Gastroesophageal sphincter (tissue), 3 donors: ENCODE data around the gene SYNRG.

Experiments
- POLR2AphosphoS5 ChIP-seq: sonication (generic); formaldehyde crosslinking; IDR thresholded peaks from one replicate; pipeline ENCODE4 v1.6.1; 2017; ENCODE audit warnings: antibody characterized with exemption
- TF ChIP-seq, protein P1 (sequence below), 4 experiments: fragments of 200-600 bp in 2 of 4; fragments of 450-650 bp in 2 of 4; sonication (generic) in 1 of 4; IDR thresholded peaks; one replicate each; pipeline ENCODE4 v1.5.1; 2017 to 2019; ENCODE audit warnings: antibody characterized with exemption in 4 of 4, mild to moderate bottlenecking in 2 of 4, moderate library complexity in 2 of 4

DNA sequence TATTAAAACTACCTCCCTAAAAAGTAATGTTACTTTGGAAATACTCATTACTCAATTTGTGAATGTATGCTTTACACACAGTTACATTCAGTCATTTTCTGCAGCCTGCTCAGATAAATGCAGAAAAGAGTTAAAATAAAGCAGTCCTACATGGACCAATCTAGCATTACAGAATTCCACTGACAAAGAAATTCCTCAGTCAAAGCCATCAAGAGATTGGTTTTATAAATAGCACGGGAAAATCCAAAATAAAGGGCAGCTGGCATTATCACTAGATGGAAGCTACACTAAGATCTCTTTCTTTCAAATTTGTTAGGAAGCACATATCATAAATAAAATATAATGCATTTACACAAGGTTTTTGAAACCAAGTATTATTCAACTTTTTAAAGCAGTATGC is 61.2 kb downstream of the SYNRG start:
- TF ChIP-seq, protein P1, sequence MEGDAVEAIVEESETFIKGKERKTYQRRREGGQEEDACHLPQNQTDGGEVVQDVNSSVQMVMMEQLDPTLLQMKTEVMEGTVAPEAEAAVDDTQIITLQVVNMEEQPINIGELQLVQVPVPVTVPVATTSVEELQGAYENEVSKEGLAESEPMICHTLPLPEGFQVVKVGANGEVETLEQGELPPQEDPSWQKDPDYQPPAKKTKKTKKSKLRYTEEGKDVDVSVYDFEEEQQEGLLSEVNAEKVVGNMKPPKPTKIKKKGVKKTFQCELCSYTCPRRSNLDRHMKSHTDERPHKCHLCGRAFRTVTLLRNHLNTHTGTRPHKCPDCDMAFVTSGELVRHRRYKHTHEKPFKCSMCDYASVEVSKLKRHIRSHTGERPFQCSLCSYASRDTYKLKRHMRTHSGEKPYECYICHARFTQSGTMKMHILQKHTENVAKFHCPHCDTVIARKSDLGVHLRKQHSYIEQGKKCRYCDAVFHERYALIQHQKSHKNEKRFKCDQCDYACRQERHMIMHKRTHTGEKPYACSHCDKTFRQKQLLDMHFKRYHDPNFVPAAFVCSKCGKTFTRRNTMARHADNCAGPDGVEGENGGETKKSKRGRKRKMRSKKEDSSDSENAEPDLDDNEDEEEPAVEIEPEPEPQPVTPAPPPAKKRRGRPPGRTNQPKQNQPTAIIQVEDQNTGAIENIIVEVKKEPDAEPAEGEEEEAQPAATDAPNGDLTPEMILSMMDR (IDR thresholded peaks at IDR 0.05), result no peak
- TF ChIP-seq POLR2AphosphoS5, result no peak
